K562 (cell line): ENCODE data around the gene CTAG1B. TPM values are rescaled to one million over a fixed set of nuclear protein-coding genes. Genes with fewer than 3 reads are reported as not detected.
"Not testable (repeated sequence)": the region's sequence is repeated elsewhere in the genome, so short reads cannot be mapped to it uniquely, and the experiment has no call there.

Experiments
- ATAC-seq: fragments of 200-7000 bp; cut with Tn5 transposase; 3 replicates; pipeline ENCODE4 v1.9.1; 2020; ENCODE audit warnings: moderate library complexity
- Bru-seq: library from RNA; stranded (reverse); fragments of 400-500 nt; gene quantifications from one replicate; lab custom pipeline; 2021; lab: Mats Ljungman, UMichigan
- BruChase-seq, 2 experiments: library from RNA; stranded (reverse); fragments of 400-500 nt; gene quantifications; one replicate each; lab custom pipeline; 2021; lab: Mats Ljungman, UMichigan
- BruUV-seq: library from RNA; stranded (reverse); fragments of 400-500 nt; replicated peaks from 2 replicates; lab custom pipeline; 2021; lab: Mats Ljungman, UMichigan
- CTCF ChIA-PET: fragments of 300-600 bp; formaldehyde crosslinking; extraction: SDS; loops from one replicate; lab custom pipeline; 2021; ENCODE audit warnings: low intra/inter-chr PET ratio; lab: Yijun Ruan, JAX
- POLR2A ChIA-PET: fragments of 300-600, 350-650 bp; sonication (Branson Sonifier 250); formaldehyde crosslinking; extraction: SDS; loops from one replicate; lab custom pipeline; 2021; ENCODE audit warnings: antibody characterized with exemption, inconsistent platforms; lab: Yijun Ruan, JAX
- DNase-seq, 4 experiments: peaks; one replicate each; pipeline versions ENCODE4 v3.0.0 to v3.0.0-alpha.2; 2011 to 2018; ENCODE audit warnings: low spot score in 3 of 4, mixed read lengths in 3 of 4; ENCODE audit errors: extremely low read depth in 1 of 4
- FAIRE-seq: peaks from 2 replicates; lab custom pipeline; 2011; peaks lifted over from hg19 to GRCh38; lab: Jason Lieb, UNC
- H2AFZ ChIP-seq: 2 replicates; pipeline ENCODE4 v1.6.0; 2011; ENCODE audit warnings: low read depth, low read length, control low read depth, inconsistent platforms
- H3K27ac ChIP-seq: fragments of 200-600 bp; 3 replicates; pipeline ENCODE4 v1.8.0; 2011; ENCODE audit warnings: low read depth, mild to moderate bottlenecking, control low read depth, inconsistent platforms, low read length, moderate library complexity, mixed read lengths; ENCODE audit errors: extremely low read depth
- H3K27me3 ChIP-seq, 2 experiments: fragments of 300-600 bp in 1 of 2; 2 replicates in 1 of 2; 3 replicates in 1 of 2; pipeline versions ENCODE4 v1.6.0 to v1.8.0; 2011; ENCODE audit warnings: inconsistent platforms in 2 of 2, low read length in 2 of 2, mild to moderate bottlenecking in 1 of 2, mixed read lengths in 1 of 2, moderate library complexity in 1 of 2; ENCODE audit not compliant: control insufficient read depth in 2 of 2, insufficient read depth in 2 of 2
- H3K36me3 ChIP-seq: fragments of 300-600 bp; 3 replicates; pipeline ENCODE4 v1.8.0; 2011; ENCODE audit warnings: mild to moderate bottlenecking, low read length, inconsistent platforms; ENCODE audit not compliant: control insufficient read depth, insufficient read depth
- H3K4me1 ChIP-seq, 2 experiments: fragments of 200-600 bp in 1 of 2; replicated peaks in 1 of 2; 2 replicates in 1 of 2; 3 replicates in 1 of 2; pipeline versions ENCODE4 v1.5.1 to v1.8.0; 2011; ENCODE audit warnings: inconsistent platforms in 2 of 2, low read length in 2 of 2, mild to moderate bottlenecking in 1 of 2, mixed read lengths in 1 of 2, moderate library complexity in 1 of 2; ENCODE audit not compliant: control insufficient read depth in 2 of 2, insufficient read depth in 2 of 2
- H3K4me2 ChIP-seq: 2 replicates; pipeline ENCODE4 v1.6.1; 2011; ENCODE audit warnings: low read length, control low read depth, inconsistent platforms, mixed read lengths; ENCODE audit not compliant: insufficient read depth
- H3K4me3 ChIP-seq: fragments of 200-600 bp; sonication (generic), shearing (Covaris generic); 2 replicates; pipeline ENCODE4 v1.5.1; 2016; ENCODE audit warnings: control low read depth, inconsistent platforms
- H3K79me2 ChIP-seq: fragments of 200-600 bp; 3 replicates; pipeline ENCODE4 v1.8.0; 2011; ENCODE audit warnings: low read length, inconsistent platforms; ENCODE audit not compliant: control insufficient read depth, insufficient read depth
- H3K9ac ChIP-seq, 2 experiments: 2 replicates each; pipeline versions ENCODE4 v1.6.0 to v1.6.1; 2011; ENCODE audit warnings: low read depth in 2 of 2, low read length in 2 of 2, control low read depth in 1 of 2, inconsistent platforms in 1 of 2, mild to moderate bottlenecking in 1 of 2, mixed read lengths in 1 of 2; ENCODE audit not compliant: insufficient read depth in 1 of 2
- H3K9me1 ChIP-seq: one replicate; pipeline ENCODE4 v1.6.0; 2011; ENCODE audit warnings: inconsistent platforms, mild to moderate bottlenecking, low read length, moderate library complexity; ENCODE audit not compliant: control insufficient read depth, insufficient read depth
- H3K9me3 ChIP-seq: replicated peaks from 2 replicates; pipeline ENCODE4 v1.5.1; 2011; ENCODE audit warnings: low read depth, low read length, inconsistent platforms; ENCODE audit not compliant: control insufficient read depth, insufficient read depth
- H4K20me1 ChIP-seq: replicated peaks from 2 replicates; pipeline ENCODE4 v1.6.1; 2011; ENCODE audit warnings: low read length, inconsistent platforms, mixed read lengths; ENCODE audit not compliant: control insufficient read depth, insufficient read depth
- XRCC4 ChIP-seq: IDR thresholded peaks from one replicate; pipeline ENCODE4 v1.6.1; 2011; ENCODE audit not compliant: insufficient read depth, insufficient read length; ENCODE audit errors: extremely low read depth
- ZNF695 ChIP-seq: fragments of 450-650 bp; formaldehyde crosslinking; IDR thresholded peaks from 2 replicates; pipeline ENCODE4 v1.4.0; 2020; ENCODE audit warnings: mild to moderate bottlenecking, moderate library complexity
- WGBS: fragments of 100-300 bp; shearing (Covaris generic); methylation state at CpG from one replicate; pipeline ENCODE4 v1.1.6; 2016; ENCODE audit warnings: low coverage, mixed read lengths; ENCODE audit not compliant: insufficient coverage; ENCODE audit errors: missing lambda C conversion rate; 5-methylcytosine and 5-hydroxymethylcytosine counted together
- in situ Hi-C: fragments of 300-500 bp; cut with MboI; formaldehyde crosslinking; loops from 4 replicates; pipeline ENCODE4 v1.15.0; 2018; ENCODE audit warnings: inconsistent platforms, mixed read lengths
- intact Hi-C: fragments of 100-400 bp; cut with micrococcal nuclease; formaldehyde crosslinking; loops from 2 replicates; pipeline ENCODE4 v1.14.2; 2022
- long read RNA-seq, 3 experiments: library from polyadenylated mRNA in 2 of 3; library from RNA in 1 of 3; unstranded in 2 of 3; stranded (forward) in 1 of 3; transcript quantifications; one replicate each; pipeline ENCODE4 v2.0.0, GENCODE V29; 2019 to 2022
- polyA minus RNA-seq, 3 experiments: library from RNA; depleted of rRNA, polyadenylated mRNA; stranded (reverse); fragments of >200 nt; gene quantifications; 2 replicates each; pipeline ENCODE4 v1.2.3, GENCODE V29; 2011
- polyA plus RNA-seq, 8 experiments: library from polyadenylated mRNA; depleted of rRNA in 4 of 8; stranded (reverse) in 5 of 8; unstranded in 3 of 8; fragments of >200 nt; fragmentation: Nextera tagmentation in 2 of 8; fragmentation: Illumina TruSeq in 1 of 8; extraction: Ambion mirVana in 2 of 8; extraction: Trizol in 1 of 8; gene quantifications; 2 replicates each; pipeline versions ENCODE4 v1.2.1 to v1.2.3, GENCODE V29; 2011 to 2014; ENCODE audit warnings: inconsistent platforms in 1 of 8, missing spikeins in 1 of 8
- total RNA-seq, 7 experiments: library from RNA; depleted of rRNA in 6 of 7; stranded (reverse); fragments of >200 nt in 6 of 7; fragmentation: Illumina TruSeq in 2 of 7; extraction: Trizol in 2 of 7; gene quantifications; 2 replicates each; pipeline versions ENCODE4 v1.2.1 to v1.2.3, GENCODE V29; 2011 to 2021; ENCODE audit warnings: low replicate concordance in 1 of 7
- TF ChIP-seq, protein P1 (sequence below): sonication (generic); formaldehyde crosslinking; IDR thresholded peaks from 2 replicates; pipeline ENCODE4 v1.8.1; 2022; ENCODE audit warnings: missing genetic modification reagents

Gene CTAG1B
- total RNA-seq (2011; cell fraction: chromatin; rRNA removed; ENCODE audit: low replicate concordance): not detected in 2 replicates
- not detected in 2 replicates for total RNA-seq (2011; cell fraction: nucleolus; rRNA removed)
- total RNA-seq (2011; cell fraction: nucleoplasm; rRNA removed): not detected in 2 replicates
- total RNA-seq (2014; rRNA removed) (not detected in 2 replicates), total RNA-seq (2014; rRNA removed; fragmentation: Illumina TruSeq; extraction: Trizol) (not detected in 2 replicates), total RNA-seq (2015; rRNA removed; fragmentation: Illumina TruSeq; extraction: Trizol) (not detected in 2 replicates), total RNA-seq (2021) (not detected in 2 replicates), polyA plus RNA-seq (2011; rRNA removed) (not detected in 2 replicates), polyA plus RNA-seq (2014; fragmentation: Illumina TruSeq; extraction: Trizol) (not detected in 2 replicates), polyA plus RNA-seq (2014; fragmentation: Nextera tagmentation; extraction: Ambion mirVana) (not detected), polyA plus RNA-seq (2014; rRNA removed) (not detected in 2 replicates), polyA minus RNA-seq (2011; rRNA and poly(A)+ RNA removed) (not detected in 2 replicates), Bru-seq, nascent RNA (not detected), BruChase-seq, experiment 1, labeled RNA remaining after a 2-hour chase (not detected), BruChase-seq, experiment 2, labeled RNA remaining after a 6-hour chase (not detected)
- not detected in 2 replicates for polyA plus RNA-seq (2011; cell fraction: cytosol; rRNA removed)
- polyA plus RNA-seq (2011; cell fraction: nucleus; rRNA removed): not detected in 2 replicates
- polyA plus RNA-seq (2012): not detected in 2 replicates
- not detected in 2 replicates for polyA minus RNA-seq (2011; cell fraction: cytosol; rRNA and poly(A)+ RNA removed)
- polyA minus RNA-seq (2011; cell fraction: nucleus; rRNA and poly(A)+ RNA removed): not detected in 2 replicates
- long read RNA-seq, experiment 1: 0 reads
- long read RNA-seq, experiment 2: 0 reads
- long read RNA-seq, experiment 3: 0 reads

DNA sequence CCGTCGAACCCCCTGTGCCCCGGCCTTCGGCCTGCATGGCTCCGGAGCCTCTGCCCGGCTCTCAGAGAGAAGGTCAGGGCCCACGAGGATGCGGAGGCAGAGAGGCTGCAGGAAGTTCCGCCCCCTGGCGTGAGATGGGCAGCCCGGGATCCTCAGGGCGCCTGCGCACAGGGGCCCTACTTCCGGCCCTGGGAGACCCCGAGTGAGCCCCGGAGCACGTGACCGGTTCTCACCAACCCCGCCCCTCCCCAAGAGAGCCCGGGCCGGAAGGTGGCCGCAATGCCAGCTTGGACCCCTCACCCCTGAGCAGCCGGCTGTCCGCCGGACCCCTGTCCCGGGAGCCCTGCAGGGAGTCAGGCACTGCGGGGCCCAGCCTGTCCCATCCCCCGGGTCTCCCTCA, at the start of gene CTAG1B:
Gene CTAG1B (minus strand): TSS at position 101 of the 400 bp plus-strand sequence. CDS start 64 bp downstream, at position 37.
- in situ Hi-C loops, intact Hi-C loops: not testable (repeated sequence)

DNA sequence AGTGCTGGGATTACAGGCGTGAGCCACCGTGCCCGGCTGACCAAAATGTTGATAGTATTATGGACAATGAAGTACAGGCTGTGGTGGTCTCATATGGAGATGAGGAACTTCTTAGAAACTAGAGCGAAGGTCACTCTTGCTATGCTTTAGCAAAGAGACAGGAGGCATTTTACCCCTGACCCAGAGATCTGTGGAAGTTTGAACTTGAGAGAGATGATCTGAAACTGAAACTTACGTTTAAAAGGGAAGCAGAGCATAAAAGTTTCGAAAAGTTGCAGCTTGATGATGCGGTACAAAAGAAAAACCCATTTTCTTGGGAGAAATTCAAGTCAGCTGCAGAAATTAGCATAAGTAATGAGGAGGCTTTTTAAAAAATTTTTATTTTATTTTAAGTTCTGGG, 42.8 kb upstream of the CTAG1B start:
- Histone ChIP-seq H4K20me1 (no peaks in the 10 kb centered on the region), H3K4me3 (no peak overlapping the region), H3K9me1 (no peaks in the 10 kb centered on the region), H2AFZ (no peak overlapping the region), H3K9ac (no peak overlapping the region), H3K4me2 (no peak overlapping the region), H3K4me1 (no peaks in the 10 kb centered on the region), H3K36me3 (no peaks in the 10 kb centered on the region), H3K27ac (no peak overlapping the region), H3K27me3 (peaks cover 0 to 17% of the 10 kb centered on the region in 2 experiments; a peak in 2 of 5 replicates), H3K9me3 (no peaks in the 10 kb centered on the region), H3K79me2 (no peaks in the 10 kb centered on the region)
- FAIRE-seq (no peak), DNase-seq (no peak), ATAC-seq (no peak)
- BruUV-seq: no TSS peak
- 6% methylated on average over 7 of the region's 7 CpGs for WGBS
- in situ Hi-C loops: no loop called here
- ChIA-PET POLR2A (no interaction called here), CTCF (no interaction called here)
- intact Hi-C loops: no loop called here
- TF ChIP-seq XRCC4: no peak
- TF ChIP-seq, protein P1, sequence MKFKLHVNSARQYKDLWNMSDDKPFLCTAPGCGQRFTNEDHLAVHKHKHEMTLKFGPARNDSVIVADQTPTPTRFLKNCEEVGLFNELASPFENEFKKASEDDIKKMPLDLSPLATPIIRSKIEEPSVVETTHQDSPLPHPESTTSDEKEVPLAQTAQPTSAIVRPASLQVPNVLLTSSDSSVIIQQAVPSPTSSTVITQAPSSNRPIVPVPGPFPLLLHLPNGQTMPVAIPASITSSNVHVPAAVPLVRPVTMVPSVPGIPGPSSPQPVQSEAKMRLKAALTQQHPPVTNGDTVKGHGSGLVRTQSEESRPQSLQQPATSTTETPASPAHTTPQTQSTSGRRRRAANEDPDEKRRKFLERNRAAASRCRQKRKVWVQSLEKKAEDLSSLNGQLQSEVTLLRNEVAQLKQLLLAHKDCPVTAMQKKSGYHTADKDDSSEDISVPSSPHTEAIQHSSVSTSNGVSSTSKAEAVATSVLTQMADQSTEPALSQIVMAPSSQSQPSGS (CRISPR knock-in tag): no peak
- TF ChIP-seq ZNF695 (CRISPR knock-in tag): no peak

More for the DNA sequence above, at the start of gene CTAG1B:
- H3K36me3 ChIP-seq, ATAC-seq, H4K20me1 ChIP-seq, POLR2A ChIA-PET, H3K4me1 ChIP-seq, CTCF ChIA-PET, BruUV-seq, H3K79me2 ChIP-seq, H3K9me1 ChIP-seq, H3K9me3 ChIP-seq, FAIRE-seq, H2AFZ ChIP-seq, DNase-seq, H3K27ac ChIP-seq, H3K27me3 ChIP-seq, H3K9ac ChIP-seq, H3K4me2 ChIP-seq, H3K4me3 ChIP-seq: not testable (repeated sequence)
- WGBS: no CpG with 5 or more reads among the region's 28 CpGs
